ENCODE measurements around the gene CHRNE.
"Not testable (repeated sequence)": the region's sequence is repeated elsewhere in the genome, so short reads cannot be mapped to it uniquely, and the experiment has no call there.

Gene CHRNE

GRCh38 chr17:4939796-4940554, 37.1 kb upstream of the CHRNE start, which contains the start of the genes RNF167 and SLC25A11:
RNF167 (plus strand) TSS chr17:4940268; CDS start chr17:4940910, 642 bp downstream.
SLC25A11 (minus strand) TSS chr17:4940046; CDS start chr17:4939910, 136 bp downstream.
- DNase-seq (ENCODE audit: low spot score): peak; percentile 98

- no peak for DNase-seq (ENCODE audit: low spot score)
These were observed 36.6 kb upstream of the CHRNE start for GRCh38 chr17:4939546-4939795.

- DNase-seq (ENCODE audit: low spot score): peak; percentile 49
These were observed 36.0 kb upstream of the CHRNE start for GRCh38 chr17:4938688-4939545.

- DNase-seq (ENCODE audit: low spot score): peak; percentile 48
These were observed 35.2 kb upstream of the CHRNE start for GRCh38 chr17:4938069-4938491.

- DNase-seq (ENCODE audit: low spot score): no peak
These were observed 34.7 kb upstream of the CHRNE start for GRCh38 chr17:4937553-4937952.

- DNase-seq (ENCODE audit: low spot score): no peak
These were observed 33.5 kb upstream of the CHRNE start for GRCh38 chr17:4936436-4936835.

GRCh38 chr17:4935650-4936049, 32.8 kb upstream of the CHRNE start:
- DNase-seq (ENCODE audit: low spot score): no peak

GRCh38 chr17:4934173-4934979, 31.5 kb upstream of the CHRNE start:
- DNase-seq (ENCODE audit: low spot score): peak; percentile 56

GRCh38 chr17:4933646-4934045, 30.7 kb upstream of the CHRNE start:
- DNase-seq (ENCODE audit: low spot score): no peak

- peak; percentile 46 for DNase-seq (ENCODE audit: low spot score)
These were observed 29.9 kb upstream of the CHRNE start for GRCh38 chr17:4932756-4933155.

GRCh38 chr17:4931963-4932362, 29.1 kb upstream of the CHRNE start, which contains the start of gene GP1BA:
GP1BA (plus strand) TSS chr17:4932277; CDS start chr17:4932605, 328 bp downstream.
- no peak for DNase-seq (ENCODE audit: low spot score)

GRCh38 chr17:4928881-4929280, 26.0 kb upstream of the CHRNE start:
- DNase-seq (ENCODE audit: low spot score): no peak

- not testable (repeated sequence) for DNase-seq (ENCODE audit: low spot score)
These were observed 23.9 kb upstream of the CHRNE start for GRCh38 chr17:4926577-4927335.

GRCh38 chr17:4921320-4921719, 18.4 kb upstream of the CHRNE start:
- no peak for DNase-seq (ENCODE audit: low spot score)

- DNase-seq (ENCODE audit: low spot score): no peak
These were observed 17.6 kb upstream of the CHRNE start for GRCh38 chr17:4920351-4921048.

- peak; percentile 41 for DNase-seq (ENCODE audit: low spot score)
These were observed 16.7 kb upstream of the CHRNE start for GRCh38 chr17:4919511-4920047.

- DNase-seq (ENCODE audit: low spot score): not testable (repeated sequence)
These were observed 11.7 kb upstream of the CHRNE start for GRCh38 chr17:4914551-4914950.

- DNase-seq (ENCODE audit: low spot score): no peak
These were observed 11.1 kb upstream of the CHRNE start for GRCh38 chr17:4913994-4914393.

- peak; percentile 95 for DNase-seq (ENCODE audit: low spot score)
These were observed 6.0 kb upstream of the CHRNE start for GRCh38 chr17:4908711-4909496.

- peak; percentile 78 for DNase-seq (ENCODE audit: low spot score)
These were observed 5.4 kb upstream of the CHRNE start for GRCh38 chr17:4908301-4908700.

Measured in ecto neural progenitor cell (in vitro differentiated cells).